Prostate gland (tissue), 2 donors: ENCODE data around the gene STRA8.

ENCODE experiments used
- POLR2A ChIP-seq: fragments of 450-650 bp; IDR thresholded peaks from one replicate; pipeline ENCODE4 v1.6.1; 2016; ENCODE audit warnings: antibody characterized with exemption, mild to moderate bottlenecking
- POLR2AphosphoS5 ChIP-seq: sonication (generic); formaldehyde crosslinking; IDR thresholded peaks from one replicate; pipeline ENCODE4 v1.6.1; 2017; ENCODE audit warnings: antibody characterized with exemption
- TF ChIP-seq, protein P1 (sequence below), 4 experiments: fragments of 200-600 bp in 2 of 4; fragments of 450-650 bp in 2 of 4; sonication (generic) in 2 of 4; IDR thresholded peaks; 1 replicate in 3 of 4; 2 replicates in 1 of 4; pipeline ENCODE4 v1.5.1; 2016 to 2019; ENCODE audit warnings: antibody characterized with exemption in 4 of 4, mild to moderate bottlenecking in 2 of 4, moderate library complexity in 2 of 4

DNA sequence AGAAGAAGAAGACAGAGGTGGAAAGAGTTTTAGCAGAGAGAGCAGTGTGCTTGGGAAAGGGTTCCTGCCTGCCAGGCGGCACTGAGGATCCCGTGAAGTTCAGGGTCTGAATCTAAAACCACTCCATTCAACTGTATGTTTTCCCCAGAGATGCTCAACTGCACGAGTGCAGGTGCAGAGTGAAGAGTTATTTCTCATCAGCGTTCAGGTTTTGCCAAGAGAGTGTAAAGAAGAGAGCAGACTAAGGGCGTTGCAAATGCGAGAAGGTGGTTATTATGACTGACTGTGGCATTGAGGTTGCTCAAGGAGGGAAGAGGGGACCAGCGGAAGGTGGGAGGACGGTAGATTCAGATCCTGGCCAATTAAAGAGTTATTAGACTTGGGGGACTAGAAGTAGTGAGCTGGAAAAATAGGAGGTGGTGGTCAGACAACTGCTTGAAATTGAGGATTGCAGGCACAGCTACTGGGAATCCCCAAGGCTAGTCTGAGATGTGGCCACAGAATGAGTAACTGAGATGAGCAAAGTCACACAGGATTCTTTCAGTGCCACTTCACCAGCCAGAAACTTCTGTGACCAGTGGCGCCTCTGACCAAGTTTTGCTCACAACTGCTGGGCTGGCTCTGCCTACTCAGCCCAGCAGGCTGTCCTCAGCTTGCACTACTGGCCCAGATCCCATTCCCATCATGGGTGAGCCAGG, 29.1 kb downstream of the STRA8 start:
- TF ChIP-seq, protein P1, sequence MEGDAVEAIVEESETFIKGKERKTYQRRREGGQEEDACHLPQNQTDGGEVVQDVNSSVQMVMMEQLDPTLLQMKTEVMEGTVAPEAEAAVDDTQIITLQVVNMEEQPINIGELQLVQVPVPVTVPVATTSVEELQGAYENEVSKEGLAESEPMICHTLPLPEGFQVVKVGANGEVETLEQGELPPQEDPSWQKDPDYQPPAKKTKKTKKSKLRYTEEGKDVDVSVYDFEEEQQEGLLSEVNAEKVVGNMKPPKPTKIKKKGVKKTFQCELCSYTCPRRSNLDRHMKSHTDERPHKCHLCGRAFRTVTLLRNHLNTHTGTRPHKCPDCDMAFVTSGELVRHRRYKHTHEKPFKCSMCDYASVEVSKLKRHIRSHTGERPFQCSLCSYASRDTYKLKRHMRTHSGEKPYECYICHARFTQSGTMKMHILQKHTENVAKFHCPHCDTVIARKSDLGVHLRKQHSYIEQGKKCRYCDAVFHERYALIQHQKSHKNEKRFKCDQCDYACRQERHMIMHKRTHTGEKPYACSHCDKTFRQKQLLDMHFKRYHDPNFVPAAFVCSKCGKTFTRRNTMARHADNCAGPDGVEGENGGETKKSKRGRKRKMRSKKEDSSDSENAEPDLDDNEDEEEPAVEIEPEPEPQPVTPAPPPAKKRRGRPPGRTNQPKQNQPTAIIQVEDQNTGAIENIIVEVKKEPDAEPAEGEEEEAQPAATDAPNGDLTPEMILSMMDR (IDR thresholded peaks at IDR 0.05), result no peak
- TF ChIP-seq POLR2A, result no peak
- no peak for TF ChIP-seq POLR2AphosphoS5
